Keratinocyte (primary cell): ENCODE measurements around the gene PRIMPOL. TPM values are rescaled to one million over a fixed set of nuclear protein-coding genes. Genes with fewer than 3 reads are reported as not detected.

Experiments used
- DNase-seq: peaks from one replicate; pipeline ENCODE4 v3.0.0-alpha.2; 2011; ENCODE audit warnings: low read depth, missing footprints, low spot score
- FAIRE-seq: peaks from 2 replicates; lab custom pipeline; 2011; peaks lifted over from hg19 to GRCh38; lab: Jason Lieb, UNC
- H2AFZ ChIP-seq: 2 replicates; pipeline ENCODE4 v1.6.0; 2012; ENCODE audit warnings: low read length, control low read depth, inconsistent platforms; ENCODE audit not compliant: control insufficient read depth
- H3K27ac ChIP-seq: 2 replicates; pipeline ENCODE4 v1.5.1; 2011; ENCODE audit warnings: low read length; ENCODE audit not compliant: control insufficient read depth, insufficient read depth
- H3K27me3 ChIP-seq: 3 replicates; pipeline ENCODE4 v1.6.0; 2011; ENCODE audit warnings: low read length; ENCODE audit not compliant: control insufficient read depth, insufficient read depth; ENCODE audit errors: extremely low read depth
- H3K36me3 ChIP-seq, 2 experiments: 2 replicates in 1 of 2; 3 replicates in 1 of 2; pipeline ENCODE4 v1.5.1; 2011; ENCODE audit warnings: low read length in 2 of 2, mild to moderate bottlenecking in 1 of 2; ENCODE audit not compliant: control insufficient read depth in 2 of 2, insufficient read depth in 2 of 2; ENCODE audit errors: extremely low read depth in 1 of 2
- H3K4me1 ChIP-seq: 3 replicates; pipeline ENCODE4 v1.5.1; 2011; ENCODE audit warnings: low read length; ENCODE audit not compliant: control insufficient read depth, insufficient read depth; ENCODE audit errors: extremely low read depth
- H3K4me2 ChIP-seq: 3 replicates; pipeline ENCODE4 v1.6.0; 2011; ENCODE audit warnings: low read depth, low read length; ENCODE audit not compliant: control insufficient read depth, insufficient read depth; ENCODE audit errors: extremely low read depth
- H3K4me3 ChIP-seq, 3 experiments: fragments of 200-600 bp in 1 of 3; sonication (generic) in 1 of 3; 2 replicates in 2 of 3; 3 replicates in 1 of 3; pipeline ENCODE4 v1.5.1; 2011 to 2016; ENCODE audit warnings: low read length in 3 of 3, mild to moderate bottlenecking in 3 of 3, control low read depth in 2 of 3, inconsistent platforms in 1 of 3, low read depth in 1 of 3, mixed read lengths in 1 of 3, mixed run types in 1 of 3, moderate library complexity in 1 of 3; ENCODE audit not compliant: control insufficient read depth in 2 of 3, insufficient read depth in 2 of 3; ENCODE audit errors: extremely low read depth in 1 of 3
- H3K79me2 ChIP-seq: 2 replicates; pipeline ENCODE4 v1.6.0; 2012; ENCODE audit warnings: low read length; ENCODE audit not compliant: control insufficient read depth, insufficient read depth
- H3K9ac ChIP-seq: 3 replicates; pipeline ENCODE4 v1.6.0; 2011; ENCODE audit warnings: low read length; ENCODE audit not compliant: control insufficient read depth, insufficient read depth; ENCODE audit errors: extremely low read depth
- H3K9me1 ChIP-seq: 3 replicates; pipeline ENCODE4 v1.6.0; 2011; ENCODE audit warnings: low read length; ENCODE audit not compliant: control insufficient read depth, insufficient read depth; ENCODE audit errors: extremely low read depth
- H3K9me3 ChIP-seq: 2 replicates; pipeline ENCODE4 v1.5.1; 2012; ENCODE audit warnings: low read depth, low read length; ENCODE audit not compliant: control insufficient read depth
- H4K20me1 ChIP-seq: 3 replicates; pipeline ENCODE4 v1.6.0; 2011; ENCODE audit warnings: low read length; ENCODE audit not compliant: control insufficient read depth, insufficient read depth; ENCODE audit errors: extremely low read depth
- EZH2 ChIP-seq: IDR thresholded peaks from one replicate; pipeline ENCODE4 v1.6.1; 2012; ENCODE audit warnings: inconsistent platforms, mild to moderate bottlenecking, low read length, moderate library complexity
- dilution Hi-C: fragments of 300-500 bp; cut with MboI; formaldehyde crosslinking; loops from one replicate; pipeline ENCODE4 v1.7.0; 2020; ENCODE audit warnings: low sequenced_read_pairs; ENCODE audit not compliant: extremely low pct_ligation_motif_present
- polyA plus RNA-seq, 5 experiments: library from polyadenylated mRNA; depleted of rRNA in 3 of 5; stranded (reverse) in 3 of 5; stranded (forward) in 1 of 5; unstranded in 1 of 5; fragments of >200 nt; gene quantifications; 1 replicate in 1 of 5; 2 replicates in 3 of 5; 3 replicates in 1 of 5; pipeline versions ENCODE4 v1.2.1 to v1.2.3, GENCODE V29; 2011 to 2012; ENCODE audit warnings: missing spikeins in 2 of 5, low read depth in 1 of 5, low replicate concordance in 1 of 5
- TF ChIP-seq, protein P1 (sequence below), 3 experiments: IDR thresholded peaks in 1 of 3; conservative IDR thresholded peaks in 1 of 3; optimal IDR thresholded peaks in 1 of 3; 2 replicates in 2 of 3; 3 replicates in 1 of 3; pipeline versions ENCODE3 to v1.5.1; 2011; ENCODE audit warnings: low read length in 3 of 3, mild to moderate bottlenecking in 3 of 3, moderate library complexity in 2 of 3, control low read depth in 1 of 3, inconsistent platforms in 1 of 3; ENCODE audit not compliant: insufficient read depth in 2 of 3; ENCODE audit errors: extremely low read depth in 1 of 3

PRIMPOL gene
- polyA plus RNA-seq, 1 donor (not counting 4 experiments of a cell fraction or from before 2014, with no cell fraction given): 22.8 TPM

DNA sequence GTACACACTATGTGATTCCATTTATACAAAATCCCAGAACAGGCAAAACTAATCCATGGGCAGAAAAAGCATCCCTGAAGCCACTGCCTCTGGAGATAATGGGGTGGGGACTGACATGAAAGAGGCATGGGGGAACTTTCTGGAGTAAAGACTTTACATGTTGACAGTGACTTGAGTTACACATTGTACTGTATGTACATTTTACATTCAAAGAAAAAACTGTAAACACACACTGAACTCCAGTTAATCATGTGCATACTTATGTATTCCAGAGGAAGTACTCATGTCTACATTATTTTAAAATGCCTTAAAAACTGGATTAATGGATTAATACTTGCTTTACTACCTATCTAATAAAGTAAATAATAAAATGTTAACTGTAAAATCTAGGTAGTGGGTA, 62.8 kb downstream of the PRIMPOL start:
- Histone ChIP-seq H3K4me3 (no peak overlapping the region), H3K9me1 (no peaks in the 10 kb centered on the region), H4K20me1 (no peaks in the 10 kb centered on the region), H3K27me3 (no peaks in the 10 kb centered on the region), H3K27ac (no peak overlapping the region), H2AFZ (no peak overlapping the region), H3K9me3 (no peaks in the 10 kb centered on the region), H3K79me2 (no peaks in the 10 kb centered on the region), H3K36me3 (peaks cover 2 to 4% of the 10 kb centered on the region in 2 experiments), H3K9ac (no peak overlapping the region), H3K4me2 (no peak overlapping the region), H3K4me1 (no peaks in the 10 kb centered on the region)
- FAIRE-seq (no peak), DNase-seq (no peak)
- TF ChIP-seq, protein P1, sequence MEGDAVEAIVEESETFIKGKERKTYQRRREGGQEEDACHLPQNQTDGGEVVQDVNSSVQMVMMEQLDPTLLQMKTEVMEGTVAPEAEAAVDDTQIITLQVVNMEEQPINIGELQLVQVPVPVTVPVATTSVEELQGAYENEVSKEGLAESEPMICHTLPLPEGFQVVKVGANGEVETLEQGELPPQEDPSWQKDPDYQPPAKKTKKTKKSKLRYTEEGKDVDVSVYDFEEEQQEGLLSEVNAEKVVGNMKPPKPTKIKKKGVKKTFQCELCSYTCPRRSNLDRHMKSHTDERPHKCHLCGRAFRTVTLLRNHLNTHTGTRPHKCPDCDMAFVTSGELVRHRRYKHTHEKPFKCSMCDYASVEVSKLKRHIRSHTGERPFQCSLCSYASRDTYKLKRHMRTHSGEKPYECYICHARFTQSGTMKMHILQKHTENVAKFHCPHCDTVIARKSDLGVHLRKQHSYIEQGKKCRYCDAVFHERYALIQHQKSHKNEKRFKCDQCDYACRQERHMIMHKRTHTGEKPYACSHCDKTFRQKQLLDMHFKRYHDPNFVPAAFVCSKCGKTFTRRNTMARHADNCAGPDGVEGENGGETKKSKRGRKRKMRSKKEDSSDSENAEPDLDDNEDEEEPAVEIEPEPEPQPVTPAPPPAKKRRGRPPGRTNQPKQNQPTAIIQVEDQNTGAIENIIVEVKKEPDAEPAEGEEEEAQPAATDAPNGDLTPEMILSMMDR (optimal IDR thresholded peaks at IDR 0.05 in 1 of 3, IDR thresholded peaks at IDR 0.05 in 1 of 3, conservative IDR thresholded peaks at IDR 0.05 in 1 of 3; ENCODE audit: extremely low read depth in 1 of 3, insufficient read depth in 2 of 3, low read length in 3 of 3): no peak
- TF ChIP-seq EZH2: no peak
- dilution Hi-C loops: no loop called here

DNA sequence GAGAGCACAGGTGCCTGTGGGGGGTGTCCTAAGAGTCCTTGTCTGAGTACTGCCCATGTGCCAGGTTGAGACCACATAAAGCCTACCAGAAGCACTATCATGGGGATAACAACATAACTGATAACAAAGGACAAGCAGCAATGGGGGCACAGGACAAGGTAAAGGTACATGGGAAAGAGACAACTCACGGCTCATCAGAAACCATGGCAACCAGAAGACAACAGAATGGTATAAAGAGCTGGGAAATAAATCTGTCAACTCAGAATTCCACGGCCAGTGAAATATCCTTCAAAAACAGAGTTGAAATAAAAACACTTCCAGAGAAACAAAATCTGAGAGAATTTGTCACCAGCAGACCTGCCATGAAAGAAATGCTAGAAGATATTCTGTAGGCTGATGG, 64.3 kb downstream of the PRIMPOL start:
- DNase-seq (no peak), FAIRE-seq (no peak)
- H3K36me3 ChIP-seq: peaks cover 0 to 4% of the 10 kb centered on the region in 2 experiments

More for the DNA sequence above, 64.3 kb downstream of the PRIMPOL start:
- Histone ChIP-seq H4K20me1 (no peaks in the 10 kb centered on the region), H3K4me1 (no peaks in the 10 kb centered on the region), H3K4me2 (no peak overlapping the region), H2AFZ (no peak overlapping the region), H3K4me3 (no peak overlapping the region), H3K9ac (no peak overlapping the region), H3K9me1 (no peaks in the 10 kb centered on the region), H3K79me2 (no peaks in the 10 kb centered on the region), H3K27ac (no peak overlapping the region), H3K9me3 (no peaks in the 10 kb centered on the region), H3K27me3 (no peaks in the 10 kb centered on the region)
- dilution Hi-C loops: no loop called here
- TF ChIP-seq, protein P1 (optimal IDR thresholded peaks at IDR 0.05 in 1 of 3, IDR thresholded peaks at IDR 0.05 in 1 of 3, conservative IDR thresholded peaks at IDR 0.05 in 1 of 3; ENCODE audit: extremely low read depth in 1 of 3, insufficient read depth in 2 of 3, low read length in 3 of 3): no peak
- no peak for TF ChIP-seq EZH2
